Subcutaneous abdominal adipose tissue (tissue), 5 donors: Measurements from ENCODE around the gene TRPM2.

Experiments used
- H3K27ac ChIP-seq: one replicate; pipeline ENCODE4 v1.7.0; 2013; ENCODE audit warnings: low read depth, mild to moderate bottlenecking, inconsistent platforms, low read length, moderate library complexity
- H3K27me3 ChIP-seq, 5 donors: one replicate each; pipeline ENCODE4 v1.7.0; 2013; ENCODE audit warnings: low read length in 5 of 5, inconsistent platforms in 1 of 5; ENCODE audit not compliant: control insufficient read depth in 5 of 5, insufficient read depth in 4 of 5
- H3K36me3 ChIP-seq, 5 donors: one replicate each; pipeline ENCODE4 v1.7.0; 2013; ENCODE audit warnings: low read length in 5 of 5; ENCODE audit not compliant: control insufficient read depth in 5 of 5, insufficient read depth in 5 of 5
- H3K4me1 ChIP-seq, 5 donors: one replicate each; pipeline ENCODE4 v1.7.0; 2013; ENCODE audit warnings: low read length in 5 of 5, mild to moderate bottlenecking in 3 of 5, moderate library complexity in 1 of 5; ENCODE audit not compliant: control insufficient read depth in 5 of 5, insufficient read depth in 5 of 5
- H3K4me3 ChIP-seq, 5 donors: one replicate each; pipeline ENCODE4 v1.7.0; 2013; ENCODE audit warnings: low read length in 5 of 5, low read depth in 1 of 5
- H3K9ac ChIP-seq, 5 donors: one replicate each; pipeline ENCODE4 v1.7.0; 2013; ENCODE audit warnings: low read length in 5 of 5, mild to moderate bottlenecking in 4 of 5, moderate library complexity in 3 of 5
- H3K9me3 ChIP-seq, 5 donors: one replicate each; pipeline ENCODE4 v1.7.0; 2013; ENCODE audit warnings: low read length in 5 of 5; ENCODE audit not compliant: control insufficient read depth in 5 of 5
- donor health status: healthy.
- donor health status: healthy.
- donor health status: healthy.
- donor health status: healthy.
- donor health status: healthy.

TRPM2 gene

GRCh38 chr21:44314128-44314527 lies 39.3 kb upstream of the TRPM2 start:
- Histone ChIP-seq H3K27me3 (no peaks in the 10 kb centered on the region), H3K4me3 (no peak overlapping the region), H3K9me3 (no peaks in the 10 kb centered on the region), H3K27ac (no peak overlapping the region), H3K4me1 (no peaks in the 10 kb centered on the region), H3K9ac (no peak overlapping the region), H3K36me3 (peaks cover 0 to 94% (median 89%) of the 10 kb centered on the region in 5 donors)

DNA sequence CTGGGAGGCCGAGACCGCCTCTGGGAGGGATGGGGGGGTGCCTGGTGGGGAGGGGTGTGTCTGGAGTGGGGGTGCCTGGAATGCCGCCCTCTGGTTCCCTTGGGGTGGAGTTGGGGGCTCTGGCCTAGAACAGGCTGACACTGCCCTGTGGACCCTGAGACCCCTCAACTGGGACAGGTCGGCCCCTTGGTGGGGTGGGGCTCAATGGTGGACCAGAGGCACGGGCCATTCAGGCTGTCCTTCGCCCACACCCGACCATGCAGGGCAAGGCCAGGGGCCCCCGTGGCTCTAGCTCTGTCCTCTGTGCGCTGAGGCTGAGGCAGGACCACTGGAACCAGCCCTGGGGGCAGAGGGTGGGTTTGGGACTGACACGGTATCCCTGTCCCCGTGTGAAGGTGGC lies 38.9 kb upstream of the TRPM2 start:
- no peak overlapping the region for H3K4me3 ChIP-seq
- H3K9ac ChIP-seq: no peak overlapping the region
- H3K4me1 ChIP-seq: no peaks in the 10 kb centered on the region
- no peak overlapping the region for H3K27ac ChIP-seq
- no peaks in the 10 kb centered on the region for H3K27me3 ChIP-seq
- H3K9me3 ChIP-seq: no peaks in the 10 kb centered on the region
- H3K36me3 ChIP-seq: peaks cover 0 to 98% (median 92%) of the 10 kb centered on the region in 5 donors

- H3K4me1 ChIP-seq: no peaks in the 10 kb centered on the region
- no peaks in the 10 kb centered on the region for H3K27me3 ChIP-seq
- no peaks in the 10 kb centered on the region for H3K9me3 ChIP-seq
- H3K27ac ChIP-seq: no peak overlapping the region
- H3K4me3 ChIP-seq: no peak overlapping the region
- H3K36me3 ChIP-seq: peaks cover 0 to 98% (median 92%) of the 10 kb centered on the region in 5 donors
- no peak overlapping the region for H3K9ac ChIP-seq
Measured at GRCh38 chr21:44315691-44316203, 37.7 kb upstream of the TRPM2 start.

GRCh38 chr21:44316277-44316900 lies 37.0 kb upstream of the TRPM2 start:
- no peak overlapping the region for H3K4me3 ChIP-seq
- no peaks in the 10 kb centered on the region for H3K27me3 ChIP-seq
- no peak overlapping the region for H3K27ac ChIP-seq
- peaks cover 0 to 97% (median 89%) of the 10 kb centered on the region in 5 donors for H3K36me3 ChIP-seq
- no peaks in the 10 kb centered on the region for H3K9me3 ChIP-seq
- no peaks in the 10 kb centered on the region for H3K4me1 ChIP-seq
- H3K9ac ChIP-seq: no peak overlapping the region

- Histone ChIP-seq H3K27me3 (no peaks in the 10 kb centered on the region), H3K9me3 (no peaks in the 10 kb centered on the region), H3K36me3 (peaks cover 0 to 97% (median 89%) of the 10 kb centered on the region in 5 donors), H3K4me1 (no peaks in the 10 kb centered on the region), H3K27ac (no peak overlapping the region), H3K4me3 (no peak overlapping the region), H3K9ac (no peak overlapping the region)
Measured at GRCh38 chr21:44317241-44317782, 36.1 kb upstream of the TRPM2 start.

DNA sequence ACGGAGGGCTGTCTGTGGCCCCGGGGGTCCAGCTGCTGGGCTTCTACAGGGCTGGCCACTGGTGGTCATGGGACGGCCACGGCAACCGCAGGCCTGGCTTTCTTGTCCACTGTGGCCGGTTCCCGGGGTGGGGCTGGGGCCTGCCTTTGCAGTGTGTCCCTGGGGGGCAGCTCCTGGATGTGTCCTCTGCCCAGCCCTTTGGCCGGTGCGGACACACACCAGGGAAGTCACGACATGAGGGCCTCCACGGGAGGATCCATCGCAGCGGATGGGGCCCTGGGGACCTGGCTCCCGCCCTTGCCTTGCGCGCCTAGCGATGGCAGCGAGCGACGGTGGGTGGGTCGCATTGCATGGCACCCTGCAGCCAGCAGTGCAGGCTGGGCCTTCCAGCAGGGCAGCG lies 35.5 kb upstream of the TRPM2 start:
- H3K4me3 ChIP-seq: no peak overlapping the region
- no peak overlapping the region for H3K9ac ChIP-seq
- H3K9me3 ChIP-seq: no peaks in the 10 kb centered on the region
- no peaks in the 10 kb centered on the region for H3K4me1 ChIP-seq
- peaks cover 0 to 97% (median 89%) of the 10 kb centered on the region in 5 donors for H3K36me3 ChIP-seq
- no peaks in the 10 kb centered on the region for H3K27me3 ChIP-seq
- no peak overlapping the region for H3K27ac ChIP-seq

DNA sequence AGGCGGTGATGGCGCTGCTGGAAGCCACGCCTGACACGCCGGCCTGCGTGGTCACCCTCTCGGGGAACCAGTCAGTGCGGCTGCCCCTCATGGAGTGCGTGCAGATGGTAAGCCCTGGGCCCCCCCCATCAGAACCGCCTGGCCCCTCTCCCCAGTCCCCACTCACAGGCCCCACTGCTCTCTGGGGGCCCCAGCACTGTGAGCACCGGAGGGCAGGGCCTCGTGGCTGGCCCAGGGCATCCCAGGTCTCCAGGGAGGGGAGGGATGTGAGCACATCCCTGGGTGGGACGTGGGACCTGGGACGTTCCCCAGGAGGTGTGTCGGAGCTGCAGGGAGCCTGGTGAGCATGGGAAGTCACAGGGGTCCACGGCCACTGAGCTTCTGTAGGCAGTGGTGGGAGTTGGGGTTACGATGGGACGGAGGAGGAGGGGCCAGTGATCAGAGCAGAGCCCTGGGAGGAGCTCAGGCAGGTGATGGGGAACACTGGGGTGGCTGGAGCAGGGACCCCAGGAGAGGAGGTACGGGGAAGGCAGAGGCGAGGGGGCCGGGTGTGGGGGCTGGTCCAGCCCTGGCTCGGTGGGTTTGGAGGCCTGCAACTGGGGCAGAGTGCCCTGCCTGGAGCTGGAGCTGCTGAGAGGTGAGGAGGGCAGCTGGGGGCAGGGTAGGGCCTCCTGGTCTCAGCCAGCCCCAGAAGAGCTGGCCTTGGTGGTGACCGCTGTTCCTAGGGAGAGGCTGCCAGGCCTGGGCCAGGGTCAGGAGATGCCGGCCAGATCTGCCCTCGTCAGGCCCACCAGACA lies 34.7 kb upstream of the TRPM2 start:
- Histone ChIP-seq H3K4me3 (no peak overlapping the region), H3K9ac (no peak overlapping the region), H3K4me1 (no peaks in the 10 kb centered on the region), H3K27me3 (no peaks in the 10 kb centered on the region), H3K27ac (no peak overlapping the region), H3K36me3 (peaks cover 0 to 97% (median 84%) of the 10 kb centered on the region in 5 donors), H3K9me3 (no peaks in the 10 kb centered on the region)

- H3K4me1 ChIP-seq: no peaks in the 10 kb centered on the region
- H3K27me3 ChIP-seq: no peaks in the 10 kb centered on the region
- H3K36me3 ChIP-seq: peaks cover 0 to 99% (median 89%) of the 10 kb centered on the region in 5 donors
- H3K4me3 ChIP-seq: no peak overlapping the region
- H3K9ac ChIP-seq: no peak overlapping the region
- H3K27ac ChIP-seq: no peak overlapping the region
- H3K9me3 ChIP-seq: no peaks in the 10 kb centered on the region
Measured at GRCh38 chr21:44319407-44320065, 33.9 kb upstream of the TRPM2 start.

DNA sequence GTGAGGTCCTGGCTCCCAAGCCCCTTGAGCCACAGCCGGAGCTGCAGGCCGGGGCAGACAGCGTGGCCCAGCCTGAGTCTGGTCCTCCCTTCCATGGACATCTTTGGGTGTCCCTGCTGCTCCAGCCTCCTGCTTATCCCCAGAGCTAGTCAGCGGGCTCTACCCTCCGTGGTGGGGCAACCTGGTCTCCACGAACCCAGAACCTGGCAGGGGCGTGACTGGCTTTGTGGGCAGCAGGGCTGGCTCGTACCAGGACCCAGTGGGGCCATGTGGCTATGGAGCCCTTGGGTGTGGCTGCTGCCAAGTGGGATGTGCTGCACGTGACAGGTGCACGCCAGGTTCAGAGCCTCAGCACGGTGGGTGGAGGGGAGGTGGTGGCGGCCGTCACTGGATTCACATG lies 32.6 kb upstream of the TRPM2 start:
- Histone ChIP-seq H3K4me3 (no peak overlapping the region), H3K27me3 (no peaks in the 10 kb centered on the region), H3K4me1 (no peaks in the 10 kb centered on the region), H3K27ac (no peak overlapping the region), H3K9me3 (no peaks in the 10 kb centered on the region), H3K9ac (no peak overlapping the region), H3K36me3 (peaks cover 0 to 99% (median 91%) of the 10 kb centered on the region in 5 donors)
